ENCODE data around the gene BRDT. TPM values are rescaled to one million over a fixed set of nuclear protein-coding genes. Genes with fewer than 3 reads are reported as not detected.

The BRDT gene
- total RNA-seq: not detected

GRCh38 chr1:91949356-91949699, at the start of gene BRDT:
Gene BRDT, plus strand, starts transcription at chr1:91949401. Its CDS starts 13,354 bp downstream, at chr1:91962755.
- no peak within 1 kb of the TSS for H3K4me3 Mint-ChIP-seq
- H3K27ac Mint-ChIP-seq: peak within 1 kb of the TSS; percentile 43
- DNase-seq: no peak
- no peaks in the 10 kb centered on the region for H3K36me3 Mint-ChIP-seq
- peaks cover 3% of the 10 kb centered on the region for H3K27me3 Mint-ChIP-seq
- H3K9me3 Mint-ChIP-seq: peaks cover 6% of the 10 kb centered on the region
- peaks cover 11% of the 10 kb centered on the region for H3K4me1 Mint-ChIP-seq

DNA sequence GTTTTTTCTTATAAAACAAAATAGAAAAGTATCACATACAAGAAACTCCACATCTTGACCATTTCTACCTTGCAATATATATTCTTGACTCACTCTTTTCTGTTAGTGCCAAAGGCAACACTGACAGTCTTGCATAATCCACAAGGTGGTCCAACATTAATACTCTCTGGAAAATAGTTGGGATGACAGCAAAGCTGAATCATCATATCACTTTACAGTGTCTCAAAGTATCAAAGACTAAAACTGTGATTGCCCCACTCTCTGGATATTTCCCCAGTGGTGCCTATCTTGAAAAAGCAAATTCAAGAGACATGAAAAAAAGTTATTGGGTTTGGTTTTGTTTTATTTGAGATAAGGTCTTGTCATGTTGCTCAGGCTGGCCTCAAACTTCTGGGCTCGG, 48.6 kb upstream of the BRDT start:
- DNase-seq: no peak
- Mint-ChIP-seq H3K27me3 (peaks cover 6% of the 10 kb centered on the region), H3K4me3 (no peak overlapping the region), H3K36me3 (no peaks in the 10 kb centered on the region), H3K9me3 (no peaks in the 10 kb centered on the region), H3K27ac (no peak overlapping the region), H3K4me1 (peaks cover 7% of the 10 kb centered on the region)

GRCh38 chr1:91901231-91901630, 48.0 kb upstream of the BRDT start:
- Mint-ChIP-seq H3K27me3 (peaks cover 6% of the 10 kb centered on the region), H3K9me3 (no peaks in the 10 kb centered on the region), H3K4me3 (no peak overlapping the region), H3K4me1 (peaks cover 3% of the 10 kb centered on the region), H3K36me3 (no peaks in the 10 kb centered on the region), H3K27ac (no peak overlapping the region)
- DNase-seq: no peak

DNA sequence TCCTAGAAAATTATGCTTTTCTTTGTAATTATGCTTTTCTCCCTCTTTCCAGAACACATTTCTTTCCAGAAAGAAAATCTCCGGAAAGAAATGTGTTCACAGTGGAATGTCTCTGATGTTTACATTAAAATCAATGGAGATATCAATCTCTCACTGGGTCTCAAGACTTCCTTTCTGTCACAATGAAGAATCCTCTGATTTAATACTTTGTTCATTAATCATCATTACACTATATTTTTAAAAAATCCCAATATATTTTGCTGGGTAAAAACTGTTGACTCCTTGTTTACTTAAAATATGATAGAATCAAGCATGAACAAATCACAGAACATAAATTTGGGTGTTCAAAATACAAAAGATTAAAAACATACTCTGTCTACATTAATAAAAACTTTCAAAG, 36.9 kb upstream of the BRDT start:
- Mint-ChIP-seq H3K27me3 (peaks cover 6% of the 10 kb centered on the region), H3K36me3 (no peaks in the 10 kb centered on the region), H3K27ac (no peak overlapping the region), H3K4me1 (no peaks in the 10 kb centered on the region), H3K4me3 (no peak overlapping the region), H3K9me3 (no peaks in the 10 kb centered on the region)
- no peak for DNase-seq

GRCh38 chr1:91913018-91913417, 36.2 kb upstream of the BRDT start:
- Mint-ChIP-seq H3K27me3 (peaks cover 6% of the 10 kb centered on the region), H3K4me1 (no peaks in the 10 kb centered on the region), H3K36me3 (no peaks in the 10 kb centered on the region), H3K9me3 (no peaks in the 10 kb centered on the region), H3K4me3 (no peak overlapping the region), H3K27ac (no peak overlapping the region)
- no peak for DNase-seq

GRCh38 chr1:91916046-91916445, 33.2 kb upstream of the BRDT start:
- Mint-ChIP-seq H3K36me3 (no peaks in the 10 kb centered on the region), H3K4me1 (no peaks in the 10 kb centered on the region), H3K27me3 (peaks cover 5% of the 10 kb centered on the region), H3K4me3 (no peak overlapping the region), H3K9me3 (no peaks in the 10 kb centered on the region), H3K27ac (no peak overlapping the region)
- DNase-seq: no peak

DNA sequence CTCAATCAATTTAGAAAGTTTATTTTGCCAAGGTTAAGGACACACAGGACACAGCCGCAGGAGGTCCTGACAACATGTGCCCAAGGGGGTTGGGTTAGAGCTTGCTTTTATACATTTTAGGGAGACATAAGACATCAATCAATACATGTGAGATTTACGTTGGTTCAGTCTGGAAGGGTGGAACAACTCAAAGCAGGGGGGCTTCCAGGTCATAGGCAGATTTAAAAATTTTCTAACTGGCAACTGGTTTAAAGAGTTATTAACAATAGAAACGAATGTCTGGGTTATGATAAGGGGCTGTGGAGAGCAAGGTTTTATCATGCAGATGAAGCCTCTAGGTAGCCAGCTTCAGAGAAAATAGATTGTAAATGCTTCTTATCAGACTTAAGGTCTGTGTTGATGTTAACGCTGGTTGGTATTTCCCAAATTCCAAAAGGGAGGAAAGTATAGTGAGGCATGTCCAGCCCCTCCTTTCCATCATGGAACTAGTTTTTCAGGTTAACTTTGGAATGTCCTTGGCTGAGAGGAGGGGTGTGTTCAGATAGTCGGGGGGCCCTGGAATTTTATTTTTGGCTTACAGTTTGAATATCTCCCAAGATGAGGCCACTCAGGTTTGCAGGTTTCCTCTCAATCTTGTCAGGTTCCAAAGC, 32.3 kb upstream of the BRDT start:
- Mint-ChIP-seq H3K27ac (no peak overlapping the region), H3K27me3 (no peaks in the 10 kb centered on the region), H3K4me1 (no peaks in the 10 kb centered on the region), H3K36me3 (no peaks in the 10 kb centered on the region), H3K4me3 (no peak overlapping the region), H3K9me3 (no peaks in the 10 kb centered on the region)
- DNase-seq: no peak

DNA sequence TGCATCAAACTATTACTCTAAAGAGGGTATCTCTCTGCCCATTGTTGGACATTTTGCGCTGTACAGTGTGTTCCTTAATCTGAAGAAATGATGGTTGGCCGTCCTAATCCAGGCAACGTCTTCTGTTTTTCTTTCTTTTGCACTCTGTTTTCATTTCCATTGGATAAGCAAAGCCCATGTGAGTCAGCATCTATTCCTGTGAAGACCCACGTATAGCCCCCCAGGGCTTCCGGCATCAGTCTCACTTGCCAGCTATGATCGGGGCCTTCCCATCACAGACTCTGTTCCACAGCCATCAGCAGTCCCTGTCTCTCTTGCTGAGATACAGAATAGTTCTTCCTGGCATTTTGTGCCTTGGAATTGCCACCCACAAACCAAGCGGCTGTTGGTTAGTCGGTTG, 29.2 kb upstream of the BRDT start:
- peaks cover 8% of the 10 kb centered on the region for H3K4me1 Mint-ChIP-seq
- no peaks in the 10 kb centered on the region for H3K36me3 Mint-ChIP-seq
- H3K27ac Mint-ChIP-seq: no peak overlapping the region
- no peak for DNase-seq
- no peaks in the 10 kb centered on the region for H3K27me3 Mint-ChIP-seq
- no peak overlapping the region for H3K4me3 Mint-ChIP-seq
- H3K9me3 Mint-ChIP-seq: no peaks in the 10 kb centered on the region

DNA sequence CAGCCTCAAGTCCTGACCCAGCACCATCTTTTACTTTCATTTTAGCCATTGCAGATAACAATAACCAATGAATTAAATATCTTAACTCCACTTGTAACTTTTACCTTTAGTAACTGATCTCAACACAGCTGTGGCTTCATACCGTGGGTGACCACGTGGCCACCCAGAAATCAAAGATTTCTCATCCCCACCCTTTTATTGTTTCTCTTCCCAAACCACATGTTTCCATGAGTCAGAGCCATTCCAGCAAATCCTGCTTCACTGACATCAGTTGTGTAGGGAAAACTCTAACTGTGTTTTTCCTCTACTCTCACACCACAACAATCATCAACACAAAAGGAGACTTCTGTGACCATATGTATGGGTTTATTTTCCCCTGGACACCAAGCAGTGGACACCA, 25.1 kb upstream of the BRDT start:
- Mint-ChIP-seq H3K4me1 (peaks cover 8% of the 10 kb centered on the region), H3K27me3 (no peaks in the 10 kb centered on the region), H3K36me3 (no peaks in the 10 kb centered on the region), H3K27ac (peak overlapping the region; percentile 40), H3K4me3 (no peak overlapping the region), H3K9me3 (no peaks in the 10 kb centered on the region)
- no peak for DNase-seq

DNA sequence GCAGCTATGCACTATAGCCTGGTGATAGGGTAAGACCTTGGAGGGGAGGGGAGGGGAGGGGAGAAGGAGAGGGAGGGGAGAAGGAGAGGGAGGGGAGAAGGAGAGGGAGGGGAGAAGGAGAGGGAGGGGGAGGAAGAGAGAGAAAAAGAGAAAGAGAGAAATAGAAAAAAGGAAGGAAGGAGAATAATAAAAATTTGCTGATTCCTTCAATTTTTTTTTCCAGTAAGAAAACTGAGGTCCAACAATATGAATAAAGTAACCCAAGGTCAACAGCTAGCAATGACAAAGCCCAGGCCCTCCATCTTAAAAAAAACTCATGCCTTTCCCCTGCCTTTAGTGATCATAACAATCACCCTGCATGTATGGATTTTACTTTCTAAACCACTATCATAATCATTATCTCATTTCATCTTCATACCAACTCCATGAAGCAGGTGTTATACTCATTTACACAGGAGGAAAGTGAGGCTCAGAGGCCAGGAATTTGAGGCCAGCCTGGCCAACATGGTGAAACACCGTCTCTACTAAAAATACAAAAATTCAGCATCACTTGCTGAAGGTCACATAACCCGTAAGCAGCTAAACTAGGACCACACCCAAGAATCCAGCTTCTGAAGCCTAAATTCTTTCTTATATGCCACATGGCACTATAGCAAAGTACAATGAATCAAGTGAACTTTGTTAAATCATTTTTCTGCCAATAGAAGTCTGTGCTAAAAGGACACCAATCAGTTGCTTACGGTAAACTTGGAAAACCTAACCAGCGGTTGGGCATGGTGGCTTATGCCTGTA, 23.4 kb upstream of the BRDT start:
- H3K27ac Mint-ChIP-seq: no peak overlapping the region
- H3K4me1 Mint-ChIP-seq: peaks cover 8% of the 10 kb centered on the region
- H3K27me3 Mint-ChIP-seq: no peaks in the 10 kb centered on the region
- DNase-seq: no peak
- no peaks in the 10 kb centered on the region for H3K36me3 Mint-ChIP-seq
- no peaks in the 10 kb centered on the region for H3K9me3 Mint-ChIP-seq
- H3K4me3 Mint-ChIP-seq: no peak overlapping the region

GRCh38 chr1:91928026-91928425, 21.2 kb upstream of the BRDT start:
- Mint-ChIP-seq H3K9me3 (no peaks in the 10 kb centered on the region), H3K27ac (no peak overlapping the region), H3K4me3 (no peak overlapping the region), H3K4me1 (peaks cover 8% of the 10 kb centered on the region), H3K27me3 (no peaks in the 10 kb centered on the region), H3K36me3 (no peaks in the 10 kb centered on the region)
- DNase-seq: no peak

DNA sequence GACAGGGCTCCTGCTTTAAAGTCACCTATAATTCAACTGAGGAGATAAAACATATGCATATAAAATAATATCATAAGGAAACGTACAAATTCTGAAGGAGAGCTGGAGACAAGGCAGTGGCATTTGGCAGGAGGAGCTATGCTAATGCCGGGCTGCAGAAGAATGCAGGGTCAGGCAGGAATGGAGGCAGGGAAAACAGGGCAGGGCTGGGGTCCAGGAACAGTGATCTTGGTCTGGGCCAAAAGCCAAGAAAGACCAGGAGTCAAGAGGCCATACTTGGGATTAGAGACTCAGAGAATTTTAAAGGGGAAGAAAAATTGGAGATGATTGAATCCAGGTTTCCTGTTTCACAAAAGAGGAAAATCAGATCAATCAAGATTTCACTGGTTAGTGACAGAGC, 20.0 kb upstream of the BRDT start:
- Mint-ChIP-seq H3K27ac (no peak overlapping the region), H3K9me3 (no peaks in the 10 kb centered on the region)

DNA sequence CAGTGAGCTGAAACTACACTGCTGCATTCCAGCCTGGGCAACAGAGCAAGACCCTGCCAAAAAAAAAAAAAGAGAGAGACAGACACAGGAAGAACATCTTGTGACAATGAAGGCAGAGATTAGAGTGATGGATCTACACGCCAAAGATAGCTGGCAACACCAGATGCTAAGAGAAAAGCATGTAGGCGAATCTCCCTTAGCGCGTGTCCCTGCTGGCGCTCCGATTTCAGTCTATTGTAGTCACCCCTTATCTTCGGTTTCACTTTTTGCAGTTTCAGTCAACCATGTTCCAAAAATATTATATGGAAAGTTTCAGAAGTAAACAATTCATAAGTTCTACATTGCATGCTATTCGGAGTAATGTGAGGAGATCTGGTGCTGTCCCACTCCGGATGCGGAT, 11.6 kb upstream of the BRDT start:
- no peaks in the 10 kb centered on the region for H3K4me1 Mint-ChIP-seq

More for the DNA sequence above, 20.0 kb upstream of the BRDT start:
- Mint-ChIP-seq H3K4me1 (peaks cover 1% of the 10 kb centered on the region), H3K36me3 (no peaks in the 10 kb centered on the region), H3K27me3 (no peaks in the 10 kb centered on the region), H3K4me3 (no peak overlapping the region)
- no peak for DNase-seq

DNA sequence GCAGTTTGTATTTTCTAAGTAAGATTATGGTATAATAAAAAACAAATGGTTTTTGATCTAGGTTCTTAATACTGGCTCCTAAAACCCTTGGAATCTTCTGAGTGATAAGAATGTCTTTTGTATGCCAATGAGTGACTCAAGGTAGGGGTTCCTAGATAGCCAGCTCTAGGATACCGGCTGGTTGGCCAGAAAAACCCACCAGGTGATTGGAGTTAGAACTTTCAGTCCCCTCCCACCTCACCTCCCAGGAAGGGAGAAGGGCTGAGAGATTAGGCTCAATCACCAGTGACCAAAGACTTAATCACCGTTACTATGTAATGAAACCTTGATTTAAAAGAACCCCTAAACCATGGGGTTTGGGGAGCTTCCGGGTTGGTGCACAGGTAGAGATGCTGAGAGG, 8.7 kb upstream of the BRDT start:
- H3K27me3 Mint-ChIP-seq: no peaks in the 10 kb centered on the region
- H3K36me3 Mint-ChIP-seq: no peaks in the 10 kb centered on the region
- no peak for DNase-seq
- H3K9me3 Mint-ChIP-seq: no peaks in the 10 kb centered on the region
- no peaks in the 10 kb centered on the region for H3K4me1 Mint-ChIP-seq
- H3K27ac Mint-ChIP-seq: no peak overlapping the region
- no peak overlapping the region for H3K4me3 Mint-ChIP-seq

More for the DNA sequence above, 11.6 kb upstream of the BRDT start:
- no peak for DNase-seq
- no peak overlapping the region for H3K4me3 Mint-ChIP-seq
- no peaks in the 10 kb centered on the region for H3K36me3 Mint-ChIP-seq
- no peaks in the 10 kb centered on the region for H3K27me3 Mint-ChIP-seq
- H3K27ac Mint-ChIP-seq: no peak overlapping the region
- H3K9me3 Mint-ChIP-seq: no peaks in the 10 kb centered on the region

- Mint-ChIP-seq H3K27me3 (peaks cover 3% of the 10 kb centered on the region), H3K9me3 (peaks cover 4% of the 10 kb centered on the region), H3K36me3 (no peaks in the 10 kb centered on the region), H3K4me1 (peaks cover 11% of the 10 kb centered on the region), H3K27ac (no peak overlapping the region), H3K4me3 (no peak overlapping the region)
- DNase-seq: no peak
These were observed 5.1 kb upstream of the BRDT start for GRCh38 chr1:91944087-91944486.

DNA sequence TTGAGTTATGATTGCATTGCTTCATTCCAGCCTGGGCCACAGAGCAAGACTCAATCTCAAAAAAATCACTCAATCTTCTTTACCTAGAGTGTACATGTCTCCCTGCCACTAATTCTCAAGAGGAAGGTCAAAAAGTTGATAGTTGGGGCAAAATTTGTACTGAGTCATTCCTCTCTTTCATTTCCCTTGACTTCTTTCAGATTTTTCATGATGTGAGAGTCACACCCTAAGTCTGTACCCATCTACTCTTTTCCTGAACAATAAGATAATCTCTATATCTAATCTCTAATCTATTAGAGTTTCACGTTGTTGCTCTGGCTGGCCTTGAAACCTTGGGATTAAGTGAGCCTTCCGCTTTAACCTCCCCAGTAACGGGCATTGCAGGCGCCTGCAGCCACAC, 1.1 kb upstream of the BRDT start:
- Mint-ChIP-seq H3K4me1 (peaks cover 11% of the 10 kb centered on the region), H3K27ac (no peak overlapping the region), H3K4me3 (no peak overlapping the region), H3K36me3 (no peaks in the 10 kb centered on the region), H3K9me3 (peaks cover 6% of the 10 kb centered on the region), H3K27me3 (peaks cover 3% of the 10 kb centered on the region)
- DNase-seq: no peak
